WTC11 (cell line): ENCODE results near the gene ACBD3.

Source experiments
- ARID4B ChIP-seq: sonication (generic); formaldehyde crosslinking; IDR thresholded peaks from 2 replicates; pipeline ENCODE4 v1.8.0; 2023; ENCODE audit warnings: missing genetic modification reagents, mild to moderate bottlenecking, borderline replicate concordance
- ATF3 ChIP-seq: sonication (generic); formaldehyde crosslinking; conservative IDR thresholded peaks from 2 replicates; pipeline ENCODE4 v1.8.1; 2022; ENCODE audit warnings: mild to moderate bottlenecking, missing genetic modification reagents
- NR3C1 ChIP-seq: sonication (generic); formaldehyde crosslinking; conservative IDR thresholded peaks from 2 replicates; pipeline ENCODE4 v1.8.1; 2023; ENCODE audit warnings: low read depth, mild to moderate bottlenecking, missing genetic modification reagents

GRCh38 chr1:226203240-226203639 is 16.7 kb upstream of the ACBD3 start:
- TF ChIP-seq ARID4B (CRISPR knock-in tag) = no peak
- TF ChIP-seq ATF3 = no peak
- TF ChIP-seq NR3C1 (CRISPR knock-in tag) = no peak
